ENCODE measurements around the gene CACNA2D3. TPM values are rescaled to one million over a fixed set of nuclear protein-coding genes. Genes with fewer than 3 reads are reported as not detected.

The CACNA2D3 gene
- total RNA-seq, 4 donors from 2014 or later: 0.55 to 3.4 (median 1.6) TPM

DNA sequence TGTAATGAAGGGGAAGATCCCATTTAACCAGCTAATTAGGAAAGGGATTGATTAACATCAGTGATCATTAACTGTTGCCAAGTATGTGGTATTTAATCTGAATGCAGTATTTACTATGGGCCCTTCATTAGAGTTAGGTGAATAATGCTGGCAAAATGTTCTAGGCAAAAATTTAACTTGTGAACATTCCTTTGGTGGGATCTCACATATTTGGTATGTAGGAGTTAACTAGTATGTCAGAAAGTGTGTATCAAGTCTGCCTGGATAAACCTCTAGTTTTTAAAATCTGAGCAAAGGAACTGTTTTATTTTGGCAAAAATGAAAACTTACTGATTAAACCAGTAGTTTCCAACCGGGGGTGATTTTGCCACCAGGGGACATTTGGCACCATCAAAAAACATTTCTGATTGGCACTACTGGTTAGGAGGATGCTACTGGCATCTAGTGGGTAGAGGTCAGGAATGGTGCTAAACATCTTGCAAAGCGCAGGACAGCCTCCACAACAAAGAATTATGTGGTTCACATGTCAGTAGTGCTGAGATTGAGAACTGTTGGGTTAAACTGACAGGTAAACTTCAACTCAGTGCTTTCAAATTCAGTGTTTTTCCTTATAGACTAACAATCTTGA lies 783.0 kb downstream of the CACNA2D3 start:
- intact Hi-C loops (cut with DNase I; ENCODE audit: low total_unique reads): no loop called here
- no peaks in the 10 kb centered on the region for H3K27me3 ChIP-seq
- no peaks in the 10 kb centered on the region for H3K36me3 ChIP-seq
- peaks cover 0 to 5% (median 0%) of the 10 kb centered on the region in 4 donors for H3K4me1 ChIP-seq
- WGBS, 2 donors (ENCODE audit: low coverage in 1 of 2): 58 to 89% methylated on average over 1 to 2 of the region's 2 CpGs
- H3K4me3 ChIP-seq: no peak overlapping the region
- H3K27ac ChIP-seq: no peak overlapping the region
- in situ Hi-C loops (cut with MboI; ENCODE audit: low pct_ligation_motif_present in 1 of 4, low pct_unique_long_range_greater_than_20kb in 1 of 4, low sequenced_read_pairs in 3 of 4): no loop called here
- TF ChIP-seq EP300 (IDR thresholded peaks at IDR 0.05; ENCODE audit: low read depth) (no peak), CTCF (IDR thresholded peaks at IDR 0.05) (no peak), POLR2A (IDR thresholded peaks at IDR 0.05) (no peak), POLR2AphosphoS5 (IDR thresholded peaks at IDR 0.05) (no peak)
- DNase-seq: no peak
- H3K9me3 ChIP-seq: no peaks in the 10 kb centered on the region

DNA sequence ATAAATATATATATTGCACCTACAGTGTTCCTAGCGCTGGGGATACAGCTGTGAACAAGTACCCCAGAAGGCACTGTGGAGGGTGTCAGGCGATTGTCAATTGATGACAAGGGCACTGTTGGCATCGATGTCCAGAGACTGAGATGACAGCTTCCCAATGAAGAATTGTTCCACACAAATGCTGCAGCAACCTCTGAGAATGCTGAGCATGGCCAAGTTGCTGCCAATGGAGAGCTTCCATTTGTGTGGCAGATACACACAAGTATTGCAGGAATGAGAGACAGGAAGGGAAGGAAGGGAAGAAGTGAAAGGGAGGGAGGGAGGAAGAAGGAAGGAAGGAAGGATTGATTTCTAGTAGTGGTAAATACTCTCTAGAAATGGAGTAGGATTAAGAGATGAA lies 783.6 kb downstream of the CACNA2D3 start:
- no peak for TF ChIP-seq CTCF (IDR thresholded peaks at IDR 0.05)
- no peak for TF ChIP-seq POLR2A (IDR thresholded peaks at IDR 0.05)
- TF ChIP-seq POLR2AphosphoS5 (IDR thresholded peaks at IDR 0.05): no peak
- TF ChIP-seq EP300 (IDR thresholded peaks at IDR 0.05; ENCODE audit: low read depth): no peak
- no peak overlapping the region for H3K4me3 ChIP-seq
- H3K27ac ChIP-seq: no peak overlapping the region
- in situ Hi-C loops (cut with MboI; ENCODE audit: low pct_ligation_motif_present in 1 of 4, low pct_unique_long_range_greater_than_20kb in 1 of 4, low sequenced_read_pairs in 3 of 4): no loop called here
- H3K36me3 ChIP-seq: no peaks in the 10 kb centered on the region
- H3K27me3 ChIP-seq: no peaks in the 10 kb centered on the region
- 86% methylated on average over 3 of the region's 3 CpGs; no CpG with 5 or more reads in 1 of the 2 donors for WGBS, 2 donors (ENCODE audit: low coverage in 1 of 2)
- H3K9me3 ChIP-seq: no peaks in the 10 kb centered on the region
- DNase-seq: no peak
- peaks cover 0 to 5% (median 0%) of the 10 kb centered on the region in 4 donors for H3K4me1 ChIP-seq
- intact Hi-C loops (cut with DNase I; ENCODE audit: low total_unique reads): no loop called here

DNA sequence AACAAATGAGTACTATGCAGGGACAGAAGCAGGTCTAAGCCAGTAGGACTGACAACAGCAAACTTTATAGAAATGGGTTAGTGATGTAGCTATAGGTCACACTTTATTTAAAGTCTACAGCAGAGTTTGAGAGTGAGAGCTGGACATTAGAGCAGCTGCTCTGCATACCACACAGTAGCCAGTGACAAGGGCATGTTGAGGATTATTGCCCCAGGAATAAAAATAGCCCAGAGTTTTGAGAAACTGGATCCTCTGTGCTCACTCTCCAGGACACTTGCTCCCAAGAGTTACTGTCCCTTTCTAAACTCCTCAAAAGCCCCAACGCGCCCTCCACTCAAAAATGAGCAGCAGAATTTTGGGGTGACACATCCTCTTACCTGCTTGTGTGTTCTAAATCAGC lies 784.4 kb downstream of the CACNA2D3 start:
- DNase-seq: no peak
- Histone ChIP-seq H3K27me3 (no peaks in the 10 kb centered on the region), H3K27ac (no peak overlapping the region), H3K4me1 (no peaks in the 10 kb centered on the region), H3K9me3 (no peaks in the 10 kb centered on the region), H3K4me3 (no peak overlapping the region), H3K36me3 (no peaks in the 10 kb centered on the region)
- intact Hi-C loops (cut with DNase I; ENCODE audit: low total_unique reads): no loop called here
- in situ Hi-C loops (cut with MboI; ENCODE audit: low pct_ligation_motif_present in 1 of 4, low pct_unique_long_range_greater_than_20kb in 1 of 4, low sequenced_read_pairs in 3 of 4): no loop called here
- no peak for TF ChIP-seq CTCF (IDR thresholded peaks at IDR 0.05)
- no peak for TF ChIP-seq POLR2A (IDR thresholded peaks at IDR 0.05)
- no peak for TF ChIP-seq EP300 (IDR thresholded peaks at IDR 0.05; ENCODE audit: low read depth)
- TF ChIP-seq POLR2AphosphoS5 (IDR thresholded peaks at IDR 0.05): no peak
- 96% methylated on average over 2 of the region's 2 CpGs; no CpG with 5 or more reads in 1 of the 2 donors for WGBS, 2 donors (ENCODE audit: low coverage in 1 of 2)

DNA sequence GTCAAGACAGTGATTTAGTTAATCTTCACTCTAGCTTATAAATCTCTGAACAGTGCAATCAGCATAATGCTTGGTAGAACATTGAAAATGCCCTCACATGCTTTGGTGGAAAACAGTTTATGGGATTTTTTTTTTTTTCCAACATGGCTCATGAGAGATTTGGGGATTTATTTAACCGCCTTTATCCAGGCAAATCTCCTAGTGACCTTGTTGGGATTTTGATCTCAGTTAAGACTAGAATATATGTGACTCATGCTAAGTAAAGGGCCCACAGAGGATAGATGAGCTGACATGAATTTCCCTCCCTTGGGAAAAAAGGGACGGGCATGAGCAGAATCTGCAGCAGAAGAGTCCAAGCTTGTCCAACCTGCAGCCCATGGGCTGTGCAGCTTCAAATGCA lies 786.8 kb downstream of the CACNA2D3 start:
- intact Hi-C loops (cut with DNase I; ENCODE audit: low total_unique reads): no loop called here
- no peak overlapping the region for H3K27ac ChIP-seq
- H3K27me3 ChIP-seq: no peaks in the 10 kb centered on the region
- DNase-seq: no peak
- 64 to 93% methylated on average over 2 of the region's 2 CpGs for WGBS, 2 donors (ENCODE audit: low coverage in 1 of 2)
- no peak overlapping the region for H3K4me3 ChIP-seq
- no peaks in the 10 kb centered on the region for H3K9me3 ChIP-seq
- no peaks in the 10 kb centered on the region for H3K4me1 ChIP-seq
- TF ChIP-seq POLR2A (IDR thresholded peaks at IDR 0.05): no peak
- TF ChIP-seq POLR2AphosphoS5 (IDR thresholded peaks at IDR 0.05): no peak
- no peak for TF ChIP-seq CTCF (IDR thresholded peaks at IDR 0.05)
- TF ChIP-seq EP300 (IDR thresholded peaks at IDR 0.05; ENCODE audit: low read depth): no peak
- H3K36me3 ChIP-seq: no peaks in the 10 kb centered on the region
- in situ Hi-C loops (cut with MboI; ENCODE audit: low pct_ligation_motif_present in 1 of 4, low pct_unique_long_range_greater_than_20kb in 1 of 4, low sequenced_read_pairs in 3 of 4): no loop called here

Data from transverse colon (tissue), 4 donors.